GM12865 (cell line): ENCODE results near the gene AUNIP.

ENCODE experiments used
- DNase-seq: peaks from one replicate; pipeline ENCODE4 v3.0.0; 2010; ENCODE audit warnings: low read depth
- H3K4me3 ChIP-seq: 2 replicates; pipeline ENCODE4 v1.5.1; 2011; ENCODE audit warnings: mild to moderate bottlenecking, low read depth, low read length, control low read depth
- TF ChIP-seq, protein P1 (sequence below): IDR thresholded peaks from 2 replicates; pipeline ENCODE4 v1.5.1; 2011; ENCODE audit warnings: low read length, control low read depth, low read depth, inconsistent platforms; ENCODE audit not compliant: insufficient read depth; ENCODE audit errors: missing control alignments

AUNIP gene

DNA sequence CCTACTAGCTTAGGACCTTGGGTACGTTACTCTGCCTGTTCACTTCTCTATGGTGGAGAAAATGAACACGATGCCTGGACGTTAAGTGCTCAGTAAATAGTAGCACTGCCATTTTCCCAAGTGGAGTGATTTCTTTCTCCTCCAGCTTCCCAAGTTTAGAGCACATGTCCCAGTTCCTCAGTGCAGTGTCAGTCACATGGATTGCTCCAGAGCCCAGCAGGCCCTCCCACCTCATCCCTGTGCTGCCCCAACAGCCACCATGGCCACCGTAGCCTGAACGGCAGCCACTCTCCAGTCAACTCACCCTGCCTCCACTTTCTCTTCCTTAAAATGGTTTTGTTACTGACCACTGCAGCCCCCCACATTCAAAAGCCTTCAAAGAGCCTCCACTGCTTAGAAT, 38.5 kb upstream of the AUNIP start:
- TF ChIP-seq, protein P1, sequence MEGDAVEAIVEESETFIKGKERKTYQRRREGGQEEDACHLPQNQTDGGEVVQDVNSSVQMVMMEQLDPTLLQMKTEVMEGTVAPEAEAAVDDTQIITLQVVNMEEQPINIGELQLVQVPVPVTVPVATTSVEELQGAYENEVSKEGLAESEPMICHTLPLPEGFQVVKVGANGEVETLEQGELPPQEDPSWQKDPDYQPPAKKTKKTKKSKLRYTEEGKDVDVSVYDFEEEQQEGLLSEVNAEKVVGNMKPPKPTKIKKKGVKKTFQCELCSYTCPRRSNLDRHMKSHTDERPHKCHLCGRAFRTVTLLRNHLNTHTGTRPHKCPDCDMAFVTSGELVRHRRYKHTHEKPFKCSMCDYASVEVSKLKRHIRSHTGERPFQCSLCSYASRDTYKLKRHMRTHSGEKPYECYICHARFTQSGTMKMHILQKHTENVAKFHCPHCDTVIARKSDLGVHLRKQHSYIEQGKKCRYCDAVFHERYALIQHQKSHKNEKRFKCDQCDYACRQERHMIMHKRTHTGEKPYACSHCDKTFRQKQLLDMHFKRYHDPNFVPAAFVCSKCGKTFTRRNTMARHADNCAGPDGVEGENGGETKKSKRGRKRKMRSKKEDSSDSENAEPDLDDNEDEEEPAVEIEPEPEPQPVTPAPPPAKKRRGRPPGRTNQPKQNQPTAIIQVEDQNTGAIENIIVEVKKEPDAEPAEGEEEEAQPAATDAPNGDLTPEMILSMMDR, result no peak
- no peak for DNase-seq

DNA sequence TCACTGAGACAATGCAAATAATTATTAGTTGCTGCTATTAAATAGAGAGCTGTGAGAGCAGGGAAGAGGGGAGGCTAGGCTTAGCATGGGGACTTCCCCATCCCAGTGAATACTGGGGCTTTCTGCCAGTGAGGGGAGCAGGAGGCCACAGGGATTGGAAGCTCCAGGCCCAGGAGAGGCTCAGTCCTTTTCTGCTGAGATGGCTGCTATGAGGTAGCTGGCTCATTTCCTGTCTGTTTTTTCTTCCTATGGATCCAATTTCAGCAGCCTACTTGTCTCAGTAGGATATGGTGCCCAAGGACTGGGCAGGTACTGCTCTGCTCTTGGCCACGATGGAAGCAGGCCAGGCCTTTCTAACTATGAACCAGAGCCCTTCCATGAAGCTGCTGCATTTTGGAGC, 37.0 kb upstream of the AUNIP start:
- DNase-seq, result no peak
- no peak overlapping the region for H3K4me3 ChIP-seq

More for the DNA sequence above, 38.5 kb upstream of the AUNIP start:
- no peak overlapping the region for H3K4me3 ChIP-seq

DNA sequence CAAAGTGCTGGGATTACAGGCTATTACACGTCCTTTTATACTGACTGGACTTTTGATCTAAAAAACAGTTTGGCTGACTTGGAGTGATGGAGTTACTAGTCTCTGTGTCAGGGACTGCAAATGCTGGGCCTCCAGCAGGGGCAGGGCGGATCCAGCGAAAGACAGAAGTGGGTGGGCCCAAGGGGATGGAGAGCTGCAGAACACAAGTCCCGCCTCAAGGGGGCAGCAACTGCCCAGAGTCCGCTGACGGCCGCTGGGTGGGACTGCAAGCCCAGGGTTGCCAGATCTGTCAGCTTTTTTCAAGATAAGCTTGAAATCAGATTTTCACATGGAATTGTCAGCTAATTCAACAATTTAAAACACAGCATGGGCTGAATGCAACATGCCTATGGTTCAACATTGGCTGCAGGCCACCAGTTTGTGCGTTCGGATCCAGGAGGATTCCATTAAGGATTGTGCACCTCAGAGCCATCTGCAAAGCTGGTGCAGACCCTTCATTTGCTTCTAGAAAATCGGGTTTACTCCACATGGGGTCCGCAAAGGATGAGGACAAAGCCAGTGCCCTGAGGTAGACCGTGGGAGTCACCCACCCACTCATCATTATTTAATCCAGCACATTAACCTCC, 36.2 kb upstream of the AUNIP start:
- TF ChIP-seq, protein P1, result peak; percentile 99
- peak; percentile 93 for DNase-seq
- no peak overlapping the region for H3K4me3 ChIP-seq

More for the DNA sequence above, 37.0 kb upstream of the AUNIP start:
- TF ChIP-seq, protein P1, result no peak

DNA sequence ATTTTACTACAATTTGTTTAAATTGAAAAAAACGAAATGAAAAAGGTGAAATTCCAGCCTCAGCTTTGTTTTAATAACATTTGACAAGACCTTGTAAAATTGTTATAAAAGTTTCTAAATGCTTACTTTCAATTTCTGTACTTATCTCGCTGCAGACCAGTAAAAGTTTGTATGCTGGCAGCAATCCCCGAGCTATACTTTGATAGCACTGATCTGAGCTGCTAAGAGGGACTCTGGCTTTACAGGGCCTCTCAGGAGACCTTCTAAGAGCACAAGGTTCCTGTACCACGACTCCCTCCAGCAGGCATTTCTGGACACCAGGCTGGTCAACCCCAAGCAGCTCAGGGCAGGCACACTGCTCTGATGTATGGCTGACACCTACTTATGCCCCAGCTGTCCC, 33.9 kb upstream of the AUNIP start:
- TF ChIP-seq, protein P1, result no peak
- H3K4me3 ChIP-seq, result no peak overlapping the region
- DNase-seq, result no peak

DNA sequence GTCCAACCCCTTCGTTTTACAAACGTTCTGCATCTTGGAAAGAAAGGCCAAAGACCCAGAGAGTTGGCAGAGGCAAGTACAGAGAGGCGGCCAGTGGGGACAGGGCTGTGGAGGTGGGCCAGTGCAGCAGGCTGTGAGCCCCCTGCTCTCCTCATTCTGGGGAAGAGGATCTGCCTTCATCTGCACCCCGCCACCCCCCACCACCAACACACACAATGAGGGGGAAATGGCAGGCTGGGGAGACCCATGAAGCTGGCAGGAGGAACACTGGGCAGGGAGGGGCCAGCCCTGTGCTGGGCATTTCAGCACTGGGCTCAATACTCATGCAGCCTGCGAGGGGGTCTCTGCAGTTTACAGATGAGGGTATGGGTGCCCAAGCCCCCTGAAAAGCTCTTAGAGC, 32.3 kb upstream of the AUNIP start:
- no peak overlapping the region for H3K4me3 ChIP-seq
- no peak for DNase-seq
- TF ChIP-seq, protein P1, result no peak

DNA sequence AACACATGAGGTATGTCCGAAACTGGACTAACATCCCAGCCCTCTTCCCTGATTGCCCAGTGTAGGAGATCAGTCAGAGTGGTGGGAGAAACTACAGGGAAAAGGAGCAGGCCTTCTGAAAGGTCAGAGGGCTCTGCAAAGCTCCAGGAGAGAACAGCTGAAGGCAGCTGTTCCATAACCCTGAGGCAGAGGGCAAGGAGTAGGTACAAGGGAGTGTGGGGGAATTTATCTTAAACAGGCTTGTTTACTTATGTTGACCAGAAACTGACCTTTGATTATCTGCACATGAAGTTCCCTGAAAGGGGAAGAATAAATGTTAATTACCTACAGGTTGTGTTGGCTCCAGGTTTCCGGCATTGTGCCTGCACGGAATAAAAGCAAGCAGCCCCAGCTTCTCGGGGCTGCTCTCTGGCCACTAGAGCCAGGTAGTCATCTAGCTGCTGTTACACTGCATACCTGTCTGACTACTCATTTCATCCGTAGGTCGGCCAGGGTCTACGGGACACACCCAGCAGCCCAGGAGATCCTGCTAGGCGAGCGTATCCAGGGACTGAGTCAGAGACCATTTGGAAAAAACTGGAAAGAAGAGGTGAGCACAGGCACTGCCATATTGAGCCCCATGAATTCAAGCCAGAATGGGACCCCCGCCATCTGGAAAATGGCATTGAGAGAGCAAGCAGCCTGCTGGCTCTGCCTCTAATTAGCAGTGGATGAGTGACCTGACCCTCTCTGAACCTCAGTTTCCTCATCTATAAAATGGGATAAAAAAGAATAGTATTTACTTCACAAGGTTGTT, 31.2 kb upstream of the AUNIP start:
- no peak for DNase-seq
- TF ChIP-seq, protein P1, result no peak
- no peak overlapping the region for H3K4me3 ChIP-seq
